MCF 10A (cell line): Measurements from ENCODE around the gene KIAA0825. TPM values are rescaled to one million over a fixed set of nuclear protein-coding genes. Genes with fewer than 3 reads are reported as not detected.

Source experiments
- BruUV-seq: library from RNA; stranded (reverse); fragments of 400-500 nt; replicated peaks from 2 replicates; lab custom pipeline; 2021; lab: Mats Ljungman, UMichigan
- CTCF ChIA-PET: fragments of 300-600 bp; sonication (Branson Sonifier 250); formaldehyde crosslinking; extraction: SDS; loops from one replicate; lab custom pipeline; 2021; ENCODE audit warnings: antibody characterized with exemption, inconsistent platforms; lab: Yijun Ruan, JAX
- POLR2A ChIA-PET: fragments of 300-600, 350-650 bp; sonication (Branson Sonifier 250); formaldehyde crosslinking; extraction: SDS; loops from one replicate; lab custom pipeline; 2020; ENCODE audit warnings: antibody characterized with exemption, inconsistent platforms; lab: Yijun Ruan, JAX
- DNase-seq: peaks from one replicate; pipeline ENCODE4 v3.0.0-alpha.2; 2018; ENCODE audit not compliant: unreplicated experiment
- H3K27ac Mint-ChIP-seq: one replicate; pipeline ENCODE4 v1.8.0; 2022; ENCODE audit warnings: mild to moderate bottlenecking, low read depth, mixed read lengths; ENCODE audit not compliant: unreplicated experiment
- H3K27me3 Mint-ChIP-seq: one replicate; pipeline ENCODE4 v1.8.0; 2022; ENCODE audit warnings: mixed read lengths; ENCODE audit not compliant: insufficient read depth, unreplicated experiment
- H3K36me3 Mint-ChIP-seq: one replicate; pipeline ENCODE4 v1.8.0; 2022; ENCODE audit warnings: mild to moderate bottlenecking, moderate library complexity, mixed read lengths; ENCODE audit not compliant: insufficient read depth, unreplicated experiment
- H3K4me1 Mint-ChIP-seq: one replicate; pipeline ENCODE4 v1.8.0; 2022; ENCODE audit warnings: mixed read lengths; ENCODE audit not compliant: insufficient read depth, unreplicated experiment
- H3K4me3 Mint-ChIP-seq: one replicate; pipeline ENCODE4 v1.8.0; 2022; ENCODE audit warnings: mild to moderate bottlenecking, moderate library complexity, mixed read lengths; ENCODE audit not compliant: unreplicated experiment
- H3K9me3 Mint-ChIP-seq: one replicate; pipeline ENCODE4 v1.8.0; 2022; ENCODE audit warnings: mixed read lengths; ENCODE audit not compliant: unreplicated experiment
- CTCF ChIP-seq: fragments of 200-600 bp; IDR thresholded peaks from one replicate; pipeline ENCODE4 v1.8.0; 2022; ENCODE audit warnings: antibody characterized with exemption, mild to moderate bottlenecking; ENCODE audit not compliant: unreplicated experiment
- intact Hi-C: fragments of 100-400 bp; cut with micrococcal nuclease; formaldehyde crosslinking; loops from 2 replicates; pipeline ENCODE4 v1.14.1; 2022
- total RNA-seq: library from RNA; stranded (reverse); gene quantifications from 2 replicates; pipeline ENCODE4 v1.2.3, GENCODE V29; 2022

KIAA0825 gene
- total RNA-seq, 1 experiment from 2014 or later, result 2.1 TPM

- no peak for DNase-seq
- H3K4me3 Mint-ChIP-seq, result no peak overlapping the region
- intact Hi-C loops, result no loop called here
- CTCF ChIA-PET, result interaction anchor here (0.9 kb wide), 1 partner anchor 9 kb away, joined by 9 read pairs; no protein-coding TSS in a partner anchor
- peaks cover 20% of the 10 kb centered on the region for H3K4me1 Mint-ChIP-seq
- H3K9me3 Mint-ChIP-seq, result no peaks in the 10 kb centered on the region
- H3K27ac Mint-ChIP-seq, result peak overlapping the region; percentile 41
- no peaks in the 10 kb centered on the region for H3K36me3 Mint-ChIP-seq
- TF ChIP-seq CTCF, result no peak
- POLR2A ChIA-PET, result no interaction called here
- no peaks in the 10 kb centered on the region for H3K27me3 Mint-ChIP-seq
- no TSS peak for BruUV-seq
Measured at GRCh38 chr5:94623877-94624276, 5.5 kb upstream of the KIAA0825 start.

- peaks cover 20% of the 10 kb centered on the region for H3K4me1 Mint-ChIP-seq
- no peaks in the 10 kb centered on the region for H3K9me3 Mint-ChIP-seq
- CTCF ChIA-PET, result interaction anchor here (0.5 to 0.8 kb wide), 3 partner anchors 85 to 1303 kb away, joined by 3 to 4 read pairs (median 3); no protein-coding TSS in a partner anchor
- BruUV-seq, result no TSS peak
- DNase-seq, result no peak
- intact Hi-C loops, result no loop called here
- POLR2A ChIA-PET, result no interaction called here
- H3K27me3 Mint-ChIP-seq, result no peaks in the 10 kb centered on the region
- TF ChIP-seq CTCF, result no peak
- peak overlapping the region; percentile 49 for H3K27ac Mint-ChIP-seq
- no peaks in the 10 kb centered on the region for H3K36me3 Mint-ChIP-seq
- H3K4me3 Mint-ChIP-seq, result no peak overlapping the region
Measured at GRCh38 chr5:94623011-94623410, 4.6 kb upstream of the KIAA0825 start.

GRCh38 chr5:94621763-94622162, 3.4 kb upstream of the KIAA0825 start:
- H3K27me3 Mint-ChIP-seq, result no peaks in the 10 kb centered on the region
- no peaks in the 10 kb centered on the region for H3K9me3 Mint-ChIP-seq
- POLR2A ChIA-PET, result no interaction called here
- no peak for TF ChIP-seq CTCF
- no peaks in the 10 kb centered on the region for H3K36me3 Mint-ChIP-seq
- H3K27ac Mint-ChIP-seq, result no peak overlapping the region
- intact Hi-C loops, result no loop called here
- no TSS peak for BruUV-seq
- no peak for DNase-seq
- H3K4me1 Mint-ChIP-seq, result peaks cover 20% of the 10 kb centered on the region
- CTCF ChIA-PET, result interaction anchor here (0.6 kb wide), 3 partner anchors 44 to 963 kb away, joined by 3 read pairs; no protein-coding TSS in a partner anchor
- no peak overlapping the region for H3K4me3 Mint-ChIP-seq

- H3K27ac Mint-ChIP-seq, result peak overlapping the region; percentile 74
- peak overlapping the region; percentile 87 for H3K4me3 Mint-ChIP-seq
- intact Hi-C loops, result no loop called here
- H3K4me1 Mint-ChIP-seq, result peaks cover 20% of the 10 kb centered on the region
- CTCF ChIA-PET, result interaction anchor here (0.7 kb wide), 1 partner anchor 41 kb away, joined by 4 read pairs; no protein-coding TSS in a partner anchor
- no peaks in the 10 kb centered on the region for H3K27me3 Mint-ChIP-seq
- no peaks in the 10 kb centered on the region for H3K9me3 Mint-ChIP-seq
- BruUV-seq, result no TSS peak
- TF ChIP-seq CTCF, result no peak
- DNase-seq, result no peak
- POLR2A ChIA-PET, result interaction anchor here (1.3 kb wide), 1 partner anchor 23 kb away, joined by 4 read pairs; no protein-coding TSS in a partner anchor
- no peaks in the 10 kb centered on the region for H3K36me3 Mint-ChIP-seq
Measured at GRCh38 chr5:94620256-94620655, 1.9 kb upstream of the KIAA0825 start.
